Measurements from ENCODE around the gene GRIK2.
"Not testable (repeated sequence)": the region's sequence is repeated elsewhere in the genome, so short reads cannot be mapped to it uniquely, and the experiment has no call there.

GRIK2 gene

GRCh38 chr6:101630941-101631340 is 237.4 kb downstream of the GRIK2 start:
- DNase-seq (ENCODE audit: low read depth, low spot score) = no peak

GRCh38 chr6:101633081-101633480 is 239.6 kb downstream of the GRIK2 start:
- DNase-seq (ENCODE audit: low read depth, low spot score) = no peak

GRCh38 chr6:101638865-101639264 is 245.4 kb downstream of the GRIK2 start:
- DNase-seq (ENCODE audit: low read depth, low spot score) = not testable (repeated sequence)

GRCh38 chr6:101640131-101640530 is 246.6 kb downstream of the GRIK2 start:
- DNase-seq (ENCODE audit: low read depth, low spot score) = peak; percentile 10

GRCh38 chr6:101645770-101646169 is 252.3 kb downstream of the GRIK2 start:
- no peak for DNase-seq (ENCODE audit: low read depth, low spot score)

GRCh38 chr6:101650402-101651100 is 257.0 kb downstream of the GRIK2 start:
- DNase-seq (ENCODE audit: low read depth, low spot score) = no peak

GRCh38 chr6:101652079-101652478 is 258.6 kb downstream of the GRIK2 start:
- DNase-seq (ENCODE audit: low read depth, low spot score) = no peak

- DNase-seq (ENCODE audit: low read depth, low spot score) = no peak
Measured at GRCh38 chr6:101655109-101655508, 261.6 kb downstream of the GRIK2 start.

GRCh38 chr6:101662111-101662897 is 268.8 kb downstream of the GRIK2 start:
- DNase-seq (ENCODE audit: low read depth, low spot score) = no peak

GRCh38 chr6:101663100-101663499 is 269.6 kb downstream of the GRIK2 start:
- DNase-seq (ENCODE audit: low read depth, low spot score) = no peak

- peak; percentile 85 for DNase-seq (ENCODE audit: low read depth, low spot score)
Measured at GRCh38 chr6:101666256-101666655, 272.7 kb downstream of the GRIK2 start.

GRCh38 chr6:101668496-101669030 is 275.1 kb downstream of the GRIK2 start:
- DNase-seq (ENCODE audit: low read depth, low spot score) = no peak

- DNase-seq (ENCODE audit: low read depth, low spot score) = no peak
Measured at GRCh38 chr6:101676187-101676586, 282.7 kb downstream of the GRIK2 start.

GRCh38 chr6:101682937-101683336 is 289.4 kb downstream of the GRIK2 start:
- no peak for DNase-seq (ENCODE audit: low read depth, low spot score)

- no peak for DNase-seq (ENCODE audit: low read depth, low spot score)
Measured at GRCh38 chr6:101683884-101684283, 290.4 kb downstream of the GRIK2 start.

GRCh38 chr6:101686653-101687052 is 293.1 kb downstream of the GRIK2 start:
- DNase-seq (ENCODE audit: low read depth, low spot score) = no peak

GRCh38 chr6:101689156-101689555 is 295.6 kb downstream of the GRIK2 start:
- DNase-seq (ENCODE audit: low read depth, low spot score) = no peak

- no peak for DNase-seq (ENCODE audit: low read depth, low spot score)
Measured at GRCh38 chr6:101689695-101690094, 296.2 kb downstream of the GRIK2 start.

- no peak for DNase-seq (ENCODE audit: low read depth, low spot score)
Measured at GRCh38 chr6:101700655-101701054, 307.1 kb downstream of the GRIK2 start.

GRCh38 chr6:101703311-101703710 is 309.8 kb downstream of the GRIK2 start:
- no peak for DNase-seq (ENCODE audit: low read depth, low spot score)

- DNase-seq (ENCODE audit: low read depth, low spot score) = no peak
Measured at GRCh38 chr6:101705866-101706265, 312.4 kb downstream of the GRIK2 start.

GRCh38 chr6:101706576-101706975 is 313.1 kb downstream of the GRIK2 start:
- no peak for DNase-seq (ENCODE audit: low read depth, low spot score)

- no peak for DNase-seq (ENCODE audit: low read depth, low spot score)
Measured at GRCh38 chr6:101711518-101711917, 318.0 kb downstream of the GRIK2 start.
